Neural progenitor cell (in vitro differentiated cells): ENCODE measurements around the gene RBM26. TPM values are rescaled to one million over a fixed set of nuclear protein-coding genes. Genes with fewer than 3 reads are reported as not detected.

Experiments
- DNase-seq: peaks from one replicate; pipeline ENCODE4 v3.0.0-alpha.2; 2016; ENCODE audit warnings: low spot score
- H2AFZ ChIP-seq: fragments of 200-600 bp; sonication (generic); replicated peaks from 2 replicates; pipeline ENCODE4 v1.6.1; 2016; ENCODE audit warnings: antibody characterized with exemption
- H3F3A ChIP-seq: fragments of 200-600 bp; sonication (generic); 2 replicates; pipeline ENCODE4 v1.6.1; 2016; ENCODE audit warnings: antibody characterized with exemption, low read depth
- H3K27ac ChIP-seq: fragments of 200-600 bp; sonication (generic); 2 replicates; pipeline ENCODE4 v1.5.1; 2016; ENCODE audit warnings: mild to moderate bottlenecking
- H3K27me3 ChIP-seq: fragments of 200-600 bp; sonication (generic); 2 replicates; pipeline ENCODE4 v1.6.1; 2016; ENCODE audit warnings: mild to moderate bottlenecking, moderate library complexity
- H3K36me3 ChIP-seq: fragments of 200-600 bp; sonication (generic); 2 replicates; pipeline ENCODE4 v1.5.1; 2016
- H3K4me1 ChIP-seq: fragments of 200-600 bp; sonication (generic); 2 replicates; pipeline ENCODE4 v1.6.1; 2016; ENCODE audit warnings: mixed run types
- H3K4me2 ChIP-seq: fragments of 200-600 bp; sonication (generic); 2 replicates; pipeline ENCODE4 v1.6.1; 2016
- H3K4me3 ChIP-seq: fragments of 200-600 bp; sonication (generic); 2 replicates; pipeline ENCODE4 v1.5.1; 2016
- H3K79me2 ChIP-seq: fragments of 200-600 bp; sonication (generic); 2 replicates; pipeline ENCODE4 v1.6.1; 2016; ENCODE audit warnings: low read depth
- H3K9ac ChIP-seq: fragments of 200-600 bp; sonication (generic); 2 replicates; pipeline ENCODE4 v1.6.1; 2016
- H3K9me3 ChIP-seq: fragments of 200-600 bp; sonication (generic); 2 replicates; pipeline ENCODE4 v1.5.1; 2016; ENCODE audit warnings: low read depth
- H4K20me1 ChIP-seq: fragments of 200-600 bp; sonication (generic); 2 replicates; pipeline ENCODE4 v1.6.1; 2016; ENCODE audit warnings: low read depth
- H3K27ac Mint-ChIP-seq: 3 replicates; pipeline ENCODE4 v1.8.0; 2021; ENCODE audit warnings: mixed read lengths
- H3K27me3 Mint-ChIP-seq: 2 replicates; pipeline ENCODE4 v1.8.0; 2022; ENCODE audit warnings: low read depth, mild to moderate bottlenecking, inconsistent platforms, moderate library complexity, mixed read lengths; ENCODE audit not compliant: insufficient read depth
- H3K36me3 Mint-ChIP-seq: 3 replicates; pipeline ENCODE4 v1.8.0; 2021; ENCODE audit warnings: mixed read lengths
- H3K4me1 Mint-ChIP-seq: 3 replicates; pipeline ENCODE4 v1.8.0; 2021; ENCODE audit warnings: mixed read lengths
- H3K4me3 Mint-ChIP-seq: 3 replicates; pipeline ENCODE4 v1.8.0; 2021; ENCODE audit warnings: mild to moderate bottlenecking, moderate library complexity, mixed read lengths
- H3K9me3 Mint-ChIP-seq: 3 replicates; pipeline ENCODE4 v1.8.0; 2020; ENCODE audit warnings: mixed read lengths
- EZH2 ChIP-seq: fragments of 200-600 bp; sonication (generic); IDR thresholded peaks from 2 replicates; pipeline ENCODE4 v1.6.1; 2017; ENCODE audit warnings: antibody characterized with exemption, mild to moderate bottlenecking, moderate library complexity
- EZH2phosphoT487 ChIP-seq: fragments of 200-600 bp; sonication (generic); IDR thresholded peaks from 2 replicates; pipeline ENCODE4 v1.6.1; 2017; ENCODE audit warnings: antibody characterized with exemption
- total RNA-seq: library from RNA; depleted of rRNA; stranded (reverse); fragments of >200 nt; gene quantifications from 2 replicates; pipeline ENCODE4 v1.2.3, GENCODE V29; 2015; ENCODE audit warnings: low replicate concordance
- TF ChIP-seq, protein P1 (sequence below): fragments of 200-600 bp; sonication (generic); IDR thresholded peaks from 2 replicates; pipeline ENCODE4 v1.5.1; 2017; ENCODE audit warnings: antibody characterized with exemption, mild to moderate bottlenecking

The RBM26 gene
- total RNA-seq, 1 donor from 2014 or later: 136 TPM

DNA sequence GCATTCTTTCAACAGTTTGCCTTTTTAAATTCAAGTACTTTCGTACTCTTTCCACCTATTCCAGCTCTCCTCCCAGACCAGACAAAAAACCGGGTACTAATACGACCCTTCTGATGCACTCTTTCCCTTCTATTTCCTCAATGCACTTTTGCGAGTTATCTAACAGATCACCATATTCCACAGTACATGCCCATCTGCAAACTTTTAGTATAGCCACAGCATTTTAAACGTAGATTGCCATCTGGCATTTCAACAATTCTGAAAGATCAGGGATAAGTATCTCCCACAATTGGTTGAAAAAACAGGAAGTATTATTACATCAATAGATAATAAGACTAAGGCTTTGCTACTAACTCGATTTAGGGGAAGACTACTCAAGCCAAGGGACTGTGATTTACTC, 31.5 kb downstream of the RBM26 start:
- no peak for DNase-seq
- Mint-ChIP-seq H3K36me3 (peaks cover 34% of the 10 kb centered on the region), H3K4me1 (no peaks in the 10 kb centered on the region), H3K27me3 (no peaks in the 10 kb centered on the region), H3K9me3 (no peaks in the 10 kb centered on the region), H3K4me3 (no peak overlapping the region), H3K27ac (no peak overlapping the region)
- Histone ChIP-seq H3K4me3 (no peak overlapping the region), H4K20me1 (peaks cover 28% of the 10 kb centered on the region), H3K4me2 (no peak overlapping the region), H3K9ac (no peak overlapping the region), H3K4me1 (no peaks in the 10 kb centered on the region), H3K9me3 (no peaks in the 10 kb centered on the region), H3K36me3 (peaks cover 24% of the 10 kb centered on the region), H3K27ac (peak overlapping the region; percentile 65), H2AFZ (no peak overlapping the region), H3F3A (peaks cover 34% of the 10 kb centered on the region), H3K27me3 (no peaks in the 10 kb centered on the region), H3K79me2 (peaks cover 24% of the 10 kb centered on the region)
- TF ChIP-seq, protein P1, sequence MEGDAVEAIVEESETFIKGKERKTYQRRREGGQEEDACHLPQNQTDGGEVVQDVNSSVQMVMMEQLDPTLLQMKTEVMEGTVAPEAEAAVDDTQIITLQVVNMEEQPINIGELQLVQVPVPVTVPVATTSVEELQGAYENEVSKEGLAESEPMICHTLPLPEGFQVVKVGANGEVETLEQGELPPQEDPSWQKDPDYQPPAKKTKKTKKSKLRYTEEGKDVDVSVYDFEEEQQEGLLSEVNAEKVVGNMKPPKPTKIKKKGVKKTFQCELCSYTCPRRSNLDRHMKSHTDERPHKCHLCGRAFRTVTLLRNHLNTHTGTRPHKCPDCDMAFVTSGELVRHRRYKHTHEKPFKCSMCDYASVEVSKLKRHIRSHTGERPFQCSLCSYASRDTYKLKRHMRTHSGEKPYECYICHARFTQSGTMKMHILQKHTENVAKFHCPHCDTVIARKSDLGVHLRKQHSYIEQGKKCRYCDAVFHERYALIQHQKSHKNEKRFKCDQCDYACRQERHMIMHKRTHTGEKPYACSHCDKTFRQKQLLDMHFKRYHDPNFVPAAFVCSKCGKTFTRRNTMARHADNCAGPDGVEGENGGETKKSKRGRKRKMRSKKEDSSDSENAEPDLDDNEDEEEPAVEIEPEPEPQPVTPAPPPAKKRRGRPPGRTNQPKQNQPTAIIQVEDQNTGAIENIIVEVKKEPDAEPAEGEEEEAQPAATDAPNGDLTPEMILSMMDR: no peak
- TF ChIP-seq EZH2phosphoT487: no peak
- no peak for TF ChIP-seq EZH2

DNA sequence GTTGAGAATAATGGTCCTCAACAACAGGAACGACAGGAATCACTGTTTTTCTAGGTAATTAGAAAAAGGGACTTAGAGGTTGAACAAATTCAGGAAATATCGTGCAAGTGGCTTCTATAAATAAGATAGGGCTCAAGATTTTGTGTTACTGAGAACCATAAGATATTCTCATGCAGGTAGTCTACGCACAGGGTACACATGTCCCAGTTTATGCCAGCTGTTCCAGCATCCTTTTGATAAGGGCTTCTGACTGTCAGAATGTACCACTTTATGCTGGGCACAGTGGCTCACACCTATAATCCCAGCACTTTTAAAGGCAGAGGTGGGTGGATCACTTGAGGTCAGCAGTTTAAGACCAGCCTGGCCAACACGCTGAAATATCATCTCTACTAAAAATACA, 32.1 kb downstream of the RBM26 start:
- H3K36me3 ChIP-seq: peaks cover 31% of the 10 kb centered on the region
- TF ChIP-seq, protein P1: no peak
- TF ChIP-seq EZH2phosphoT487 (no peak), EZH2 (no peak)
- peaks cover 35% of the 10 kb centered on the region for H3K36me3 Mint-ChIP-seq

DNA sequence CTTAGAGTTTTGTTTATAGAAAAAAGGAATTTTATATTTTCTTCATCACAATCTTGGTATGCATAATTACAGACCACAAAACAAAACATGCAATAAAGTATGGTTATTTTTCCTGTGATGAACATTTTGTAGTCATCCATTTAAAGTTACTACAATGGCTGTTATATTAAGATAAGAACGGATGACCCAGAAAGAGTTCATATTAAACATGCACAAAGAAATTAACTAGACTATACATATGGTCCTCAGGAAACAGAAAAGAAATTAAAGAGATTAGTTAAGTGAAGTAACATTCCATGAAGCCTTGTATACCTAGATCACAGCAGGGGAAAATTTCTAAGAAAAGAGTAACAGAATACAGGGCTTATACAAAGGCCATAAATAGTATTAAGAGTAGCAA, 36.8 kb downstream of the RBM26 start:
- peaks cover 14% of the 10 kb centered on the region for H4K20me1 ChIP-seq
- Mint-ChIP-seq H3K27me3 (no peaks in the 10 kb centered on the region), H3K27ac (no peak overlapping the region), H3K36me3 (peaks cover 43% of the 10 kb centered on the region), H3K9me3 (no peaks in the 10 kb centered on the region), H3K4me3 (no peak overlapping the region), H3K4me1 (no peaks in the 10 kb centered on the region)
- H3K9ac ChIP-seq: no peak overlapping the region
- no peak for DNase-seq
- TF ChIP-seq EZH2phosphoT487: no peak
- TF ChIP-seq EZH2: no peak
- H3K27me3 ChIP-seq: no peaks in the 10 kb centered on the region
- no peak overlapping the region for H3K4me3 ChIP-seq
- no peaks in the 10 kb centered on the region for H3K9me3 ChIP-seq
- no peaks in the 10 kb centered on the region for H3K4me1 ChIP-seq
- peaks cover 26% of the 10 kb centered on the region for H3K79me2 ChIP-seq
- peaks cover 53% of the 10 kb centered on the region for H3K36me3 ChIP-seq
- H2AFZ ChIP-seq: no peak overlapping the region
- peaks cover 18% of the 10 kb centered on the region for H3F3A ChIP-seq
- H3K27ac ChIP-seq: no peak overlapping the region
- no peak overlapping the region for H3K4me2 ChIP-seq

More for the DNA sequence above, 32.1 kb downstream of the RBM26 start:
- Histone ChIP-seq H3K9ac (no peak overlapping the region), H3K79me2 (peaks cover 23% of the 10 kb centered on the region), H3K27me3 (no peaks in the 10 kb centered on the region), H3K4me1 (no peaks in the 10 kb centered on the region), H2AFZ (no peak overlapping the region), H3K27ac (peak overlapping the region; percentile 65), H3F3A (peaks cover 34% of the 10 kb centered on the region), H3K9me3 (no peaks in the 10 kb centered on the region), H3K4me3 (no peak overlapping the region), H4K20me1 (peaks cover 21% of the 10 kb centered on the region), H3K4me2 (no peak overlapping the region)
- Mint-ChIP-seq H3K27me3 (no peaks in the 10 kb centered on the region), H3K9me3 (no peaks in the 10 kb centered on the region), H3K27ac (no peak overlapping the region), H3K4me1 (no peaks in the 10 kb centered on the region), H3K4me3 (no peak overlapping the region)
- DNase-seq: no peak

DNA sequence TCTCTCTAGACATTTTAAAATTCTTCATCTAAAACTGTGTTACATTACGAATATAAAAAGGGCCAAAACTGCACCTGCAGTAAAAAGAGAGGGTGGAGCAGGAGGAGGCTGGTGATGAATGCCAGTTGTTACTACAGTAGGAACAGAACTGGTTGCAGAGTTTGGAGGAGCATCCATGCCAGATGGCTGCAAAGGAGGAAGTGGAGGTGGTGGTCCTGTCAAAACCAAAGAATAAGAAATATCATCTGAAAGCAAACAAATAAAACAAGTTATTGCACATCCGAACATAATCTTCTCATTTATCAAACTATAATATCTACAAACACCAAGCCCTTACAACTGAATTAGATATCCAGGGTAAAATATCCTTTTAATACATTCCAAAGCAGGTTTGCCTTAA, 40.1 kb downstream of the RBM26 start:
- H3K36me3 Mint-ChIP-seq: peaks cover 57% of the 10 kb centered on the region

More for the DNA sequence above, 40.1 kb downstream of the RBM26 start:
- no peak overlapping the region for H2AFZ ChIP-seq
- Mint-ChIP-seq H3K27ac (no peak overlapping the region), H3K4me3 (no peak overlapping the region), H3K4me1 (no peaks in the 10 kb centered on the region), H3K9me3 (no peaks in the 10 kb centered on the region), H3K27me3 (no peaks in the 10 kb centered on the region)
- H3F3A ChIP-seq: peaks cover 2% of the 10 kb centered on the region
- H3K27ac ChIP-seq: no peak overlapping the region
- DNase-seq: no peak
- peaks cover 65% of the 10 kb centered on the region for H3K36me3 ChIP-seq
- H3K4me1 ChIP-seq: no peaks in the 10 kb centered on the region
- no peak overlapping the region for H3K4me3 ChIP-seq
- no peaks in the 10 kb centered on the region for H3K27me3 ChIP-seq
- TF ChIP-seq, protein P1: no peak
- TF ChIP-seq EZH2: no peak
- no peak for TF ChIP-seq EZH2phosphoT487
- H4K20me1 ChIP-seq: peaks cover 3% of the 10 kb centered on the region
- H3K9ac ChIP-seq: no peak overlapping the region
- peaks cover 15% of the 10 kb centered on the region for H3K79me2 ChIP-seq
- H3K9me3 ChIP-seq: no peaks in the 10 kb centered on the region
- H3K4me2 ChIP-seq: no peak overlapping the region
